Kidney (tissue), 14 donors: ENCODE measurements around the gene ZBTB8B. TPM values are rescaled to one million over a fixed set of nuclear protein-coding genes. Genes with fewer than 3 reads are reported as not detected.
A peak's percentile ranks its signal among the peaks of the same experiment; 100 is the strongest.
"Not testable (repeated sequence)": the region's sequence is repeated elsewhere in the genome, so short reads cannot be mapped to it uniquely, and the experiment has no call there.

ENCODE experiments used
- DNase-seq, 5 donors: peaks; one replicate each; pipeline ENCODE4 v3.0.0-alpha.2; 2013 to 2020
- FAIRE-seq: peaks from 2 replicates; lab custom pipeline; 2012; peaks lifted over from hg19 to GRCh38; lab: Jason Lieb, UNC
- H3K27ac ChIP-seq, 2 donors: one replicate each; pipeline ENCODE4 v1.7.0; 2013; ENCODE audit warnings: low read depth in 2 of 2, low read length in 2 of 2, inconsistent platforms in 1 of 2
- H3K27me3 ChIP-seq: one replicate; pipeline ENCODE4 v1.7.1; 2013; ENCODE audit warnings: low read length, inconsistent platforms; ENCODE audit not compliant: control insufficient read depth, insufficient read depth
- H3K36me3 ChIP-seq, 3 donors: one replicate each; pipeline versions ENCODE4 v1.7.0 to v1.7.1; 2013; ENCODE audit warnings: low read length in 3 of 3, control low read depth in 1 of 3, inconsistent platforms in 1 of 3; ENCODE audit not compliant: insufficient read depth in 3 of 3, control insufficient read depth in 2 of 3
- H3K4me1 ChIP-seq, 3 donors: one replicate each; pipeline versions ENCODE4 v1.7.0 to v1.7.1; 2013; ENCODE audit warnings: low read length in 3 of 3, inconsistent platforms in 1 of 3, low read depth in 1 of 3; ENCODE audit not compliant: control insufficient read depth in 2 of 3, insufficient read depth in 2 of 3
- H3K4me3 ChIP-seq, 3 donors: one replicate each; pipeline versions ENCODE4 v1.7.0 to v1.8.1; 2013; ENCODE audit warnings: low read length in 3 of 3, control low read depth in 1 of 3, inconsistent platforms in 1 of 3
- H3K9ac ChIP-seq, 3 donors: one replicate each; pipeline versions ENCODE4 v1.7.0 to v1.7.1; 2013; ENCODE audit warnings: low read length in 3 of 3, control low read depth in 1 of 3, inconsistent platforms in 1 of 3
- H3K9me3 ChIP-seq, 3 donors: one replicate each; pipeline versions ENCODE4 v1.7.0 to v1.7.1; 2013; ENCODE audit warnings: low read length in 3 of 3, control low read depth in 1 of 3, inconsistent platforms in 1 of 3; ENCODE audit not compliant: control insufficient read depth in 2 of 3, insufficient read depth in 1 of 3
- CTCF ChIP-seq: IDR thresholded peaks from 3 replicates; pipeline ENCODE4 v1.5.1; 2012; ENCODE audit warnings: mild to moderate bottlenecking, moderate library complexity, borderline replicate concordance; ENCODE audit not compliant: insufficient read depth; ENCODE audit errors: extremely low read depth
- intact Hi-C: fragments of 100-400 bp; cut with DNase I; formaldehyde crosslinking; loops from one replicate; pipeline ENCODE4 v1.11.1; 2022
- polyA plus RNA-seq: library from polyadenylated mRNA; stranded (reverse); fragments of 350-450 nt; fragmentation: Illumina TruSeq; extraction: RNeasy Lipid Tissue Mini Kit (QIAGEN cat#74804); gene quantifications from one replicate; pipeline ENCODE4 v1.2.3, GENCODE V29; 2014; ENCODE audit warnings: low read depth, low replicate concordance; ENCODE audit not compliant: insufficient read depth
- total RNA-seq: library from RNA; stranded (reverse); fragmentation: NEBNext Ultra II Directional; extraction: Animal tissue kit (Norgen Biotek cat#: 25700); gene quantifications from one replicate; pipeline ENCODE4 v1.2.1, GENCODE V29; 2021
- donor health status: control.
- donor health status: control.
- donor health status: control.
- donor health status: control.
- donor health status: control.
- donor health status: DM: yes; HTN: yes; CAD: no.
- donor health status: Normal renal cell carcinoma (clear cell type).

The ZBTB8B gene
- total and polyA plus RNA-seq, 2 donors from 2014 or later = 0.03 to 0.06 TPM

GRCh38 chr1:32454726-32455125, 10.1 kb upstream of the ZBTB8B start:
- Histone ChIP-seq H3K4me1 (no peaks in the 10 kb centered on the region), H3K4me3 (no peak overlapping the region), H3K9me3 (peaks cover 0 to 8% (median 0%) of the 10 kb centered on the region in 3 donors), H3K36me3 (no peaks in the 10 kb centered on the region), H3K27me3 (no peaks in the 10 kb centered on the region), H3K27ac (no peak overlapping the region), H3K9ac (no peak overlapping the region)
- intact Hi-C loops = no loop called here
- FAIRE-seq (no peak), DNase-seq (peak in 1 of 5 donors; percentile 4)
- TF ChIP-seq CTCF = no peak

GRCh38 chr1:32455958-32456357, 8.9 kb upstream of the ZBTB8B start:
- Histone ChIP-seq H3K4me1 (no peaks in the 10 kb centered on the region), H3K4me3 (no peak overlapping the region), H3K27ac (no peak overlapping the region), H3K9me3 (peaks cover 0 to 8% (median 0%) of the 10 kb centered on the region in 3 donors), H3K9ac (no peak overlapping the region), H3K27me3 (no peaks in the 10 kb centered on the region), H3K36me3 (no peaks in the 10 kb centered on the region)
- intact Hi-C loops = no loop called here
- DNase-seq (no peak), FAIRE-seq (no peak)
- TF ChIP-seq CTCF = no peak

GRCh38 chr1:32458798-32459197, 6.1 kb upstream of the ZBTB8B start:
- H3K27ac ChIP-seq, H3K9ac ChIP-seq, FAIRE-seq, H3K4me1 ChIP-seq, H3K9me3 ChIP-seq, H3K4me3 ChIP-seq, intact Hi-C loops, H3K27me3 ChIP-seq, DNase-seq, H3K36me3 ChIP-seq: not testable (repeated sequence)

- H3K4me3 ChIP-seq, H3K4me1 ChIP-seq, H3K27me3 ChIP-seq, intact Hi-C loops, FAIRE-seq, H3K9me3 ChIP-seq, DNase-seq, H3K27ac ChIP-seq, H3K36me3 ChIP-seq, H3K9ac ChIP-seq: not testable (repeated sequence)
Observed at GRCh38 chr1:32462977-32463376, 1.9 kb upstream of the ZBTB8B start.
